Measurements from ENCODE around the gene DESI1. TPM values are rescaled to one million over a fixed set of nuclear protein-coding genes. Genes with fewer than 3 reads are reported as not detected.

Gene DESI1
- polyA plus RNA-seq = 12.1 and 15.0 TPM in 2 replicates

DNA sequence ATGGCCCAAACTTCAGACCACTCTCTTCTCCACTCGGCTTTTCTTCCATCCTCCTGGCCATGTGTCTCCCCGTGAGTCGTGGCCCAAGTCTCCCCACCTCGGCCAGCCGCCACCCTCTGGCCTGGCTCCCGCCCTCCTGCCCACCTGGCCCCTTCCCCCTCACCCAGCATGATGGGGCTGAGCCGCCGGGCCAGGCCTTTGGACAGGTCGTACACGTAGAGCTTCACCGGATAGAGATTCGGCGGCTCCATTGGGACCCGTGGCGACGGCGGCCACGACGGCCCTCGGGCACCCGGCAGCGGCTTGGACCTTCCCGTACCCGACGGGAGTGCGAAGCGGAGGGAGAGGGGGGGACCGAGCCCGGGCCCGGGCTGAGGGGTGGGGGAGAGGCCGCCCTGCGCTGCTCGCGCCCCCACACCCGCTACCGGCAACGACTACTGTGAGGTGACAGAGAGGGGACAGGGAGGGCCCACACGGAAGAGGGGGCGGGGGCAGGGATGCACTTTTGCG is at the start of gene DESI1:
Gene DESI1, minus strand, starts transcription at position 455 of the 510 bp plus-strand sequence. Its CDS starts 204 bp downstream, at position 251.

DNA sequence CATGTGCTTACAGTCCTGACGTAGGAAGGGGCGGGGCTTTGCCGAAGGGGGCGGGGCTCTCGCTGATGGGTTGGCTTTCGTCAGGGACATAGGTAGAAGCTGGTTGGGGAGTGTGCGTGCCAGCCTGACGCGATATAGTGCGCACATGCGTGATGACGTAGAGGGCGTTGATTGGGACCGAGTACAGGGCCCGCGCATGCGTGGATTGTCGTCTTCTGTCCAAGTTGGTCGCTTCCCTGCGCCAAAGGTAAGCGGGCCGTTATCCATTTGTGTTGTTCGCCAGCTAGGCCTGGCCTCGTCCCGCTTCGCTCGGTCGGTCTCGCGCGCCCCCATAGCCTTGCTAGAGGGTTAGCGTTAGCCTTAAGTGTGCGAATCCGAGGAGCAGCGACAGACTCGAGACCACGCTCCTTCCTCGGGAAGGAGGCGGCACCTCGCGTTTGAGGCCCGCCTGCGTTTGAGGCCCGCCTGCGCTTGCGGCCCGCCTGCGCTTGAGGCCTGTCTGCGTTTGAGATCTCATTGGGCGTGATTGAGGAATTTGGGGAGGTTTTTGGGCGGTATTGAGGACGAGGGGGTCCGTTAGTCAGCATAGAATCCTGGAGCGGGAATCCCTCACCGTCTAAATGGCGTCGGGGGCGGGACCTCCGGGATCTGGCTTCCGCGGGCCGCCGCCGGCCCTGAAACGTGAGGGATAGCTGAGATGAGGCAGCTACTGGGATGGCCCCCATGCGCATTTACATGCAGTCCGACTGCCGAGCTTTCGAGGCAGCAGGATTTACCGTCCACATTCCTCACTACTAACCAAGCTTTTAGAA is 462 bp upstream of the DESI1 start, which contains the start of gene XRCC6:
Gene XRCC6, plus strand, starts transcription at position 197 of the 812 bp plus-strand sequence. CDS start 710 bp downstream, outside the sequence.

DNA sequence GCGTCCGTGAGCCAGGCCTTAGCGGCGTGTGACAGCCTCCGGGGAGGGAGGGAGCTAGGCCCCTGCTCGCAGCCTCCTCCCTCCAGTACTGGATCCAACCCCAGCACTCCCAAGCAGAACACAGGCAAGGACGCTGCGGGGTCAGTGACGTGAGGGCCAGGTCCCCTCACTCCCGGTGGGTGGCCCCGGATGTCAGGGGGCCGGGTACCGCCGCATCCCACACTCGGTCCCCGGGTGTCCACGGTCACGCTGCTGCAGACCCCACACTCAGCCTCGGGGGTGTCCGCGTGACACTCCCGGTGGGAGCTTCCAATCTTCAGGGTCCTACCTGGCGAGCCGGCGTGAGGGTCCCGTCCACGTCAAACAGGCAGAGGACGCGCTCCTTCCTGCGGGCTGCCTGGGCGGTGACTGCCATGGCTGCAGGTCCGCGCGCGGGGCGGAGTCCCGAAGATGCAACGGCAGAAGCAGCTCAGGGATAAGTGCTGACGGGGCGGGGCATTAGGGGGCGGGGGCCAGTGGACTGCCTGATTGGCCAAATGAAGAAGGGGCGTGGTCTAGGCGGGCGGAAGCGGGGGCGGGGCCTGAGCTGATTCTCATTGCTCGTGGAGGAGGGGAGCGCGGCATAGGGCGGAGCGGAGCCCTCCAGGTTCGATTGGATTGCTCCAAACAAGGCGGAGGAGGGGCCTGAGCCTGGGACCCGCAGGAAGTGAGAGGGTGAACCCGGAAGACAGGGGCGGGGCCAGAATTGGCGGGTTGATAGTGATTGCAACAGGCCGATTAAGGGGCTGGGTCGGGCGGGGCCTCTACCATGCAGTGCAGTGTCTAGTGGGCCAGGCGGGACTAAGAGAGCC is 31.2 kb downstream of the DESI1 start, which contains the start of gene PMM1:
Gene PMM1, minus strand, starts transcription at position 450 of the 851 bp plus-strand sequence. Its CDS starts 35 bp downstream, at position 415.

Other genes starting within 250 kb of the DESI1 start
- 1.9 and 3.8 TPM in 2 replicates for gene TEF, start 239.1 kb downstream of the DESI1 start, polyA plus RNA-seq
- gene TOB2, start 174.2 kb downstream of the DESI1 start, polyA plus RNA-seq = 2.6 and 3.0 TPM in 2 replicates
- 1.5 and 9.5 TPM in 2 replicates for gene PHF5A, start 152.4 kb downstream of the DESI1 start, polyA plus RNA-seq
- 26.3 and 29.0 TPM in 2 replicates for gene ACO2, start 151.9 kb downstream of the DESI1 start, polyA plus RNA-seq
- gene POLR3H, start 76.6 kb downstream of the DESI1 start, polyA plus RNA-seq = 16.1 and 19.1 TPM in 2 replicates
- 14.8 and 19.4 TPM in 2 replicates for gene CSDC2, start 60.0 kb downstream of the DESI1 start, polyA plus RNA-seq
- 12.1 and 33.2 TPM in 2 replicates for gene PMM1, start 31.2 kb downstream of the DESI1 start, polyA plus RNA-seq
- 155 and 163 TPM in 2 replicates for gene XRCC6, start 252 bp upstream of the DESI1 start, polyA plus RNA-seq
- 515 and 524 TPM in 2 replicates for gene SNU13, start 67.8 kb upstream of the DESI1 start, polyA plus RNA-seq
- 7.7 and 7.9 TPM in 2 replicates for gene MEI1, start 78.5 kb upstream of the DESI1 start, polyA plus RNA-seq
- gene CCDC134, start 179.6 kb upstream of the DESI1 start, polyA plus RNA-seq = 1.9 and 6.3 TPM in 2 replicates
- 3.0 and 4.5 TPM in 2 replicates for gene SREBF2, start 212.1 kb upstream of the DESI1 start, polyA plus RNA-seq